ENCODE data around the gene NYNRIN. TPM values are rescaled to one million over a fixed set of nuclear protein-coding genes. Genes with fewer than 3 reads are reported as not detected.

Gene NYNRIN
- total and polyA plus RNA-seq, 3 experiments from 2014 or later = 0.02 to 0.04 TPM; not detected in 1

DNA sequence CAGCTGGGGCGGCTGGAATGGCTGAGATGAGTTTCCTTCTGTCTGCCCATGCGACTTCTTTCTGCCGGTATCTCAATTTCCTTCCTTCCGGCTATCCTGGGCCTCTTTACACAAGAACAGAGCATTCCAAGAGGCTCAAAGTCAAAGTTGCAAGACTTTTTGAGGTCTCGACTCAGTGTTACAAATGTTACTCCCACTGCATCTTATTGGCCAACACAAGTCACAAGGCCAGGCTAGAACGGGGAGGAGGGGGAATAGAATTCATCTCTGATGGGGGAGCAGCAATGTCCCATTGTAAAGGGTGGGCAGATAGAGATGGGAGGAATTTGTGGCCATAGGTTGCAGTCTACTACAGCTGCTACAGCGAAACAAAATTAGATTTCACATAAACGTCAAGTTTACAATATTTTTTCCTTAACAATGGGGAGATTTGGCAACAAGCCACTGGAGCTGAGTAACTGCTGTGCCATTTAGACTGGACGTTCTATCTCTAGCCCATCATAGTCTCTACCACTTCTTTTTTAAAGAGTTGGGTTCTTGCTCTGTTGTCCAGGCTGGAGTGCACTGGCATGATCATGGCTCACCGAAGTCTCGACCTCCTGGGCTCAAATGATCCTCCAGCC is 9.5 kb upstream of the NYNRIN start:
- H3K4me1 Mint-ChIP-seq = no peaks in the 10 kb centered on the region
- Histone ChIP-seq H3K27ac (ENCODE audit: low read depth, low read length) (no peak overlapping the region), H3K9me3 (ENCODE audit: low read length) (no peaks in the 10 kb centered on the region), H3K4me1 (ENCODE audit: insufficient read depth, low read length) (no peaks in the 10 kb centered on the region), H3K27me3 (ENCODE audit: insufficient read depth, low read length, poor library complexity, severe bottlenecking) (peaks cover 3% of the 10 kb centered on the region), H3K4me3 (ENCODE audit: low read length) (no peak overlapping the region), H3K36me3 (ENCODE audit: insufficient read depth, low read length) (no peaks in the 10 kb centered on the region)
- ChIA-PET CTCF (interaction anchor here (1.6 kb wide), 1 partner anchor 9 kb away, joined by 4 read pairs; no protein-coding TSS in a partner anchor), POLR2A (no interaction called here)
- no peak overlapping the region for H3K4me3 Mint-ChIP-seq
- peaks cover 15 to 35% of the 10 kb centered on the region in 2 donors for H3K27me3 Mint-ChIP-seq
- H3K9me3 Mint-ChIP-seq = no peaks in the 10 kb centered on the region
- no peak for DNase-seq
- H3K36me3 Mint-ChIP-seq = no peaks in the 10 kb centered on the region
- H3K27ac Mint-ChIP-seq = no peak overlapping the region

DNA sequence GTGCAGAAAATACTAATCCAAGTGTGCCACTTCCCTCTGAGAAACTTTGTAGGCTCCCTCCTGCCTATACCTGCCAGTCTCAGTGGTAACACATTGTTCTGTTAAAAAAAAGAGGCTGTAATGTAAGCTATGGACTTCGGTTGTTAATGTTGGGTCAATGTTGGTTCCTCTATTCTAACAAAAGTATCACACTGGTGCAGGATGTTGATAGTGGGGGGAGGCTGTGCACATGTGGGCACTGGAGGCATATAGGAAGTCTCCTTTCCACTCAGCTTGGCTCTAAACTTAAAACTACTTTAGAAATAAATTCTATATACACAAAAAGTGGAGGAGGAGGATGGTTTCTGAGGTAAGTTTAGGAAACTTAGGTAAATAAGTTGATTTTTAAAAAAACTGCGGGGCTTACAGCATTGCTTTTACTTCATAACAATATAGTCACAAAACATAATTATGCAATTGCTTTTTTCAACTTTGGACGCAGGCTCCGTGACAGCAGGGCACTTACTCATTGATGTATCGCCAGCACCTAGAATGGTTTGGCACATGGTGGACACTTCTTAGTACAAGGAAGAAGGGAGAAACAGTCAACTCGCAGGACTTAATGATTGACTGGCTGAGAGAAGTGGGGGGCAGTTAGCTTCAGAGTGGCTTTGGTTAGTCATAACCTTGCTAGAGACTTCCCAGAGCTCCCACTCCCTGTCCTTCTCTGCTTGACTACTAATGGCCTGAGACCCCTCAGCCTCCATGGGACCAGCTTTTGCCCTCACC is 7.9 kb upstream of the NYNRIN start:
- H3K36me3 Mint-ChIP-seq = no peaks in the 10 kb centered on the region
- H3K27ac Mint-ChIP-seq = no peak overlapping the region
- Histone ChIP-seq H3K36me3 (ENCODE audit: insufficient read depth, low read length) (no peaks in the 10 kb centered on the region), H3K4me3 (ENCODE audit: low read length) (no peak overlapping the region), H3K27ac (ENCODE audit: low read depth, low read length) (no peak overlapping the region), H3K4me1 (ENCODE audit: insufficient read depth, low read length) (no peaks in the 10 kb centered on the region), H3K9me3 (ENCODE audit: low read length) (no peaks in the 10 kb centered on the region), H3K27me3 (ENCODE audit: insufficient read depth, low read length, poor library complexity, severe bottlenecking) (peaks cover 3% of the 10 kb centered on the region)
- no peaks in the 10 kb centered on the region for H3K9me3 Mint-ChIP-seq
- no peak for DNase-seq
- H3K4me1 Mint-ChIP-seq = no peaks in the 10 kb centered on the region
- peaks cover 12 to 35% of the 10 kb centered on the region in 2 donors for H3K27me3 Mint-ChIP-seq
- ChIA-PET CTCF (no interaction called here), POLR2A (no interaction called here)
- no peak overlapping the region for H3K4me3 Mint-ChIP-seq

DNA sequence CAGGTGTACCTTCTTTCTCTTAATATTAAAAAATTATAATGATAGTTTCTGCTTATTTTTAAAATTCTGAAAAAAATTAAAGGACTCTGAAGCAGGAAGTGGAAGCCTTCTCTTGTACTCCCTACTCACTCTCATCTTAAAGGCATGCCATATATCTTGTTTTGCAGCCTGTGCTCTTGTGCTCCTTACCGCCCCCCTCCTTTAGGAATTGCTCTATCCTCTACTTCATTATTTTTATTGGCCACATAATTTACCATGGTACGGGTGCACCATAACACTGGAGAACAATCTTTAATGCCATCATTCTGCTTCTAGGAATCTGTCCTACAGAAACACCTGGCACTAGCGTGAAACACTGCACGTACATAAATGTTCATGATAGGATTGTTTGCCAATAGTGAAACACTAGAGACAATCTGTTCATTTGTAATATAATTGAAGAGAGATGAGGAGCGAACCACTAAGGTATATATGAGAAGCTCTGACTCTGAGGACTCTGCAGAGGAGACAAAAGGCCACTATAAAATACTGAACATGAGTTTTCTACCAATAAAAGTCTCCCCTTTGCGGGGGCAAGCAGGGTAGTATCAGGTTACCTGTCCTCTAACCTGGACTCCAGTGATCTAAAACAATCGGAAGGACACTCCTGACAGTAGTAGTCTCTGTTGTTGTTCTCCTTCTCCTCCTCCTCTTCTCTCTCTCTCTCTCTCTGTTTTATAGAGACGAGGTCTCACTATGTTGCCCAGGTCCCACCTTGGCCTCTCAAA is 6.3 kb upstream of the NYNRIN start:
- Histone ChIP-seq H3K27me3 (ENCODE audit: insufficient read depth, low read length, poor library complexity, severe bottlenecking) (no peaks in the 10 kb centered on the region), H3K36me3 (ENCODE audit: insufficient read depth, low read length) (no peaks in the 10 kb centered on the region), H3K4me1 (ENCODE audit: insufficient read depth, low read length) (no peaks in the 10 kb centered on the region), H3K27ac (ENCODE audit: low read depth, low read length) (no peak overlapping the region), H3K9me3 (ENCODE audit: low read length) (no peaks in the 10 kb centered on the region), H3K4me3 (ENCODE audit: low read length) (no peak overlapping the region)
- POLR2A ChIA-PET = no interaction called here
- no peaks in the 10 kb centered on the region for H3K9me3 Mint-ChIP-seq
- H3K36me3 Mint-ChIP-seq = no peaks in the 10 kb centered on the region
- CTCF ChIA-PET = interaction anchor here (1.0 kb wide), 1 partner anchor 27 kb away, joined by 3 read pairs; no protein-coding TSS in a partner anchor
- H3K4me1 Mint-ChIP-seq = no peaks in the 10 kb centered on the region
- H3K27ac Mint-ChIP-seq = no peak overlapping the region
- peaks cover 11 to 30% of the 10 kb centered on the region in 2 donors for H3K27me3 Mint-ChIP-seq
- DNase-seq = no peak
- no peak overlapping the region for H3K4me3 Mint-ChIP-seq

DNA sequence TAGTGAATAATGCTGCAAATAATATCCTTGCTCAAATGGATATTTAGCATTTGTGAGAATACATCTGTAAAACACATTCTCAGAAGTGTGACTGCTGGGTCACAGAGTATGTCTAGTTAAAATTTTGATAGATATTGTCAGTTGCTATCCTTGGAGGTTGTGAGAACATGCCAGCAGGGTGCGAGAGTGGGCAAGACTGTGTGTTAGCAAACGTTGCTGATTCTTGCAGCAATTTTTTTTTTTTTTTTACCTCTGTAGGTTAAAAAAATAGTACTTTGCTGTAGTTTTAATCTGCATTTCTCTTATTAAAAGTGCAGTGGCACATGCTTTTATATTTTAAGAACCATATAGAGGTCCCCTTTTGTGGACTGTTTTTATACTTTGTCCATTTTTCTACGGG is 4.5 kb upstream of the NYNRIN start:
- no peak overlapping the region for H3K4me3 ChIP-seq (ENCODE audit: low read length)
- Mint-ChIP-seq H3K4me3 (no peak overlapping the region), H3K36me3 (no peaks in the 10 kb centered on the region), H3K27me3 (peaks cover 9 to 23% of the 10 kb centered on the region in 2 donors), H3K4me1 (peaks cover under 1 to 3% (median 1%) of the 10 kb centered on the region in 3 donors), H3K27ac (no peak overlapping the region), H3K9me3 (no peaks in the 10 kb centered on the region)
- no peaks in the 10 kb centered on the region for H3K36me3 ChIP-seq (ENCODE audit: insufficient read depth, low read length)
- ChIA-PET CTCF (no interaction called here), POLR2A (no interaction called here)
- peaks cover under 1% of the 10 kb centered on the region for H3K27me3 ChIP-seq (ENCODE audit: insufficient read depth, low read length, poor library complexity, severe bottlenecking)
- no peaks in the 10 kb centered on the region for H3K9me3 ChIP-seq (ENCODE audit: low read length)
- DNase-seq = no peak
- no peak overlapping the region for H3K27ac ChIP-seq (ENCODE audit: low read depth, low read length)
- peaks cover 2% of the 10 kb centered on the region for H3K4me1 ChIP-seq (ENCODE audit: insufficient read depth, low read length)

DNA sequence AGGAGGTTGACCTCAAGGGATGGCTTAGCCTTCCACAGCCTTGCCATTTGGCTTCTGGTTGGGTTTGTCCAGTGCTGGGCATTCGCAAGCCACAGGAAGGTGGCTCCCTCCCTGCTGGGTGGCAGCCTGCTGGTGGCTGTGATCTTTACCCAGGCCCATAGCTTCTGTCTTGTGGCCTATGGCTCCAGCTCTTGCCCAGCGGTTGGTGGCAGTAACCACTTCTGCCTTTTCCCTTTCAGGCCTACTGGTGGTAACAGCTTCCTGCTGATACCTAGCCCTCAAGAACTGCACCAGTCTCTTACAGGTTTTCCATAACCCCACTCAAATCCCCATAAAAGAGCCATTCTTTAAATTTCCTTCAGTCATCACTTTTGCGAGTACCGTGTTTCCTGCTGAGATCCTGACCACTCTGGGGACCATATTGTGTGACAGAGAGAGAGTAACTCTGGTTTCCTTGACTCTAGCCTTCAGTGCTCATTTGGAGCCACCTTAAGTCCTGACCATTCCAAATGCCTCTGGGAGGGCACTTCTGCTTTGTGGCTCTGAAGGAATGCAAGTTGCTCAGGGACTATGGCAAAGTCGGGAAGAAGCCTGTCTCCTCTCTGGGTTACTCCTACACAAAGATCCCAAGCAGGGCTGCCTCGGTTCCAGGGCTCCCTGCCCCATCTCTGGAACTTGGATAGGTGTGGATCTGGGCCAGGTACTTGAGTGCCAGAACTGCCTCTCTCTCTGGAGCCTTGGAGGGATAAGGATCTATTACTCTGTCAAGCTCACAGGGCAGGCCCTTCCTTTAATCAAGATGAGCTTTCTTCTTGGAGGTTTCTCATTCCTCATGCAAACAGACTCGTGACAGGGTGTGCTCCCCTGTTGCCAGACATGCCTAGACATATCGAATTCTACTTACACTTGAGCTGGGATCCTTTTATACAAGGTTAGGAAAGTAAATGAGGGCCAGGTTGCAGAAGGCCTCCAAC is 2.9 kb upstream of the NYNRIN start:
- Histone ChIP-seq H3K27ac (ENCODE audit: low read depth, low read length) (no peak overlapping the region), H3K4me3 (ENCODE audit: low read length) (no peak overlapping the region), H3K27me3 (ENCODE audit: insufficient read depth, low read length, poor library complexity, severe bottlenecking) (peaks cover 12% of the 10 kb centered on the region), H3K36me3 (ENCODE audit: insufficient read depth, low read length) (no peaks in the 10 kb centered on the region), H3K4me1 (ENCODE audit: insufficient read depth, low read length) (peaks cover 7% of the 10 kb centered on the region), H3K9me3 (ENCODE audit: low read length) (no peaks in the 10 kb centered on the region)
- CTCF ChIA-PET = interaction anchor here (0.6 to 1.3 kb wide), 4 partner anchors 11 to 36 kb away, joined by 3 to 4 read pairs (median 3); no protein-coding TSS in a partner anchor
- Mint-ChIP-seq H3K36me3 (no peaks in the 10 kb centered on the region), H3K4me3 (no peak overlapping the region), H3K4me1 (peaks cover 5 to 7% (median 5%) of the 10 kb centered on the region in 3 donors), H3K27me3 (peaks cover 11 to 18% of the 10 kb centered on the region in 2 donors), H3K27ac (peak overlapping the region in 1 of 8 donors; percentile 74), H3K9me3 (no peaks in the 10 kb centered on the region)
- DNase-seq = no peak
- POLR2A ChIA-PET = no interaction called here

DNA sequence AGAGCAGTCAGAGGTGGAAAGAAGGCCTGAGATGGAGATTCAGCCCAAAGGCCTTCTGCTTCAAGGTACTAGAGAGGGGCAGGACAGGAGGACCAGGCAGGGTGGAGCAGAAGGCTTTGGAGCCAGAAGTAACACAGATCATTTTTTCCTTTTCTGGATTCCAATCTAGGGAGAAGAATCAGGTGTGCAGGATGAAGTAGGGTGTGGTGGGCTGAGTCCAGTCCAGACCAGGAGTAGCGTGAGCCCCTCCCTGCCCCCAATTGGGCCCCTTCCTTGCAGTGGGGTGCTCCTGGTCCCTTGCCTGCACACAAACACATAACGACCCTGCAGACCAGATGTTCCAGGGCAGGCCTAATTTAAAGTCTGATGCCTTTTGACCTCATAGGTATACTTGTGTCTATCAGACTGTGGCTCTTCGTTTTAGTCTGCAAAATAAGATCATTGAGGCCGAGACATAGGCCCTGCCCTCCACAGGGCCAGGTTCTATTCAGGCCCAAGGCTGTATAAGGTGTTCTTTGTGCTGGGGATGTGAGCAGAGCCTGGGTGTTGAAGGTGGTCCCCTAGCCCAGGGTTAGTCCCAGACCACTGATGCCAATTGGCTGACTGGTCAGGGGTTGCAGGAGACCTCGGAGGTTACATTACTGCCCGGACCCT is 1.0 kb upstream of the NYNRIN start:
- Histone ChIP-seq H3K9me3 (ENCODE audit: low read length) (no peaks in the 10 kb centered on the region), H3K4me3 (ENCODE audit: low read length) (no peak overlapping the region), H3K27ac (ENCODE audit: low read depth, low read length) (no peak overlapping the region), H3K27me3 (ENCODE audit: insufficient read depth, low read length, poor library complexity, severe bottlenecking) (peaks cover 12% of the 10 kb centered on the region), H3K36me3 (ENCODE audit: insufficient read depth, low read length) (no peaks in the 10 kb centered on the region), H3K4me1 (ENCODE audit: insufficient read depth, low read length) (peaks cover 7% of the 10 kb centered on the region)
- peaks cover 6 to 11% of the 10 kb centered on the region in 2 donors for H3K27me3 Mint-ChIP-seq
- ChIA-PET POLR2A (no interaction called here), CTCF (interaction anchor here (1.2 to 1.3 kb wide), 2 partner anchors 9 to 34 kb away, joined by 3 to 4 read pairs; no protein-coding TSS in a partner anchor)
- no peaks in the 10 kb centered on the region for H3K9me3 Mint-ChIP-seq
- H3K27ac Mint-ChIP-seq = no peak overlapping the region
- no peaks in the 10 kb centered on the region for H3K36me3 Mint-ChIP-seq
- DNase-seq = no peak
- peaks cover 5 to 7% (median 5%) of the 10 kb centered on the region in 3 donors for H3K4me1 Mint-ChIP-seq
- H3K4me3 Mint-ChIP-seq = peak overlapping the region in 5 of 7 donors; percentile 16 to 62 (median 20)

DNA sequence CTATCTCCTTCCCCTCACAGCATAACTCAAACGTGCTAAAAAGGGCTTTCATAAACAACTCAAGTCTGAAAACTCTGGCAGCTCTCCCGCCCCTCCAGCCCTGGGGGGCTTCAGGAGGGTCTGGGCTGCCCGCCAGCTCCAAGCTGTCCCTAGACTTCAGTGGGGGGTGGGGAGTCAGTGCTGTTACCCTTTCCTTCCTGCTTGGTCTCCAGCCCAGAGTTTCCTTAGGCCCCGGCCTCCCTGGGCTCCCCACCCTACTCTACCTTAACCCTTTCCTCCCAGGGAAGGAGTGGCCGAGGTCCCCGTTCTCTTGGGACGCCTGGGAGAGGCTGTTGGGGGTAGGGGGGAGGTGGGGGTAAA is 530 bp upstream of the NYNRIN start:
- DNase-seq = no peak
- ChIA-PET POLR2A (interaction anchor here (0.6 to 1.4 kb wide), 2 partner anchors 32 to 45 kb away, joined by 3 to 5 read pairs; partner anchors contain the start of genes CBLN3 and KHNYN), CTCF (interaction anchor here (1.0 kb wide), 3 partner anchors 32 to 64 kb away, joined by 3 to 4 read pairs (median 3); partner anchors contain the start of gene KHNYN)
- Histone ChIP-seq H3K4me3 (ENCODE audit: low read length) (no peak overlapping the region), H3K4me1 (ENCODE audit: insufficient read depth, low read length) (peaks cover 7% of the 10 kb centered on the region), H3K36me3 (ENCODE audit: insufficient read depth, low read length) (no peaks in the 10 kb centered on the region), H3K9me3 (ENCODE audit: low read length) (no peaks in the 10 kb centered on the region), H3K27ac (ENCODE audit: low read depth, low read length) (no peak overlapping the region), H3K27me3 (ENCODE audit: insufficient read depth, low read length, poor library complexity, severe bottlenecking) (peaks cover 12% of the 10 kb centered on the region)
- Mint-ChIP-seq H3K27me3 (peaks cover 6 to 16% of the 10 kb centered on the region in 2 donors), H3K36me3 (no peaks in the 10 kb centered on the region), H3K4me1 (peaks cover 5 to 7% (median 5%) of the 10 kb centered on the region in 3 donors), H3K4me3 (no peak overlapping the region), H3K9me3 (no peaks in the 10 kb centered on the region), H3K27ac (no peak overlapping the region)
